Ammon's horn (tissue), 1 donor: ENCODE data around the gene SMURF1.

Experiments used
- DNase-seq: peaks from one replicate; pipeline ENCODE4 v3.0.0-alpha.2; 2016; ENCODE audit warnings: low spot score

The SMURF1 gene

DNA sequence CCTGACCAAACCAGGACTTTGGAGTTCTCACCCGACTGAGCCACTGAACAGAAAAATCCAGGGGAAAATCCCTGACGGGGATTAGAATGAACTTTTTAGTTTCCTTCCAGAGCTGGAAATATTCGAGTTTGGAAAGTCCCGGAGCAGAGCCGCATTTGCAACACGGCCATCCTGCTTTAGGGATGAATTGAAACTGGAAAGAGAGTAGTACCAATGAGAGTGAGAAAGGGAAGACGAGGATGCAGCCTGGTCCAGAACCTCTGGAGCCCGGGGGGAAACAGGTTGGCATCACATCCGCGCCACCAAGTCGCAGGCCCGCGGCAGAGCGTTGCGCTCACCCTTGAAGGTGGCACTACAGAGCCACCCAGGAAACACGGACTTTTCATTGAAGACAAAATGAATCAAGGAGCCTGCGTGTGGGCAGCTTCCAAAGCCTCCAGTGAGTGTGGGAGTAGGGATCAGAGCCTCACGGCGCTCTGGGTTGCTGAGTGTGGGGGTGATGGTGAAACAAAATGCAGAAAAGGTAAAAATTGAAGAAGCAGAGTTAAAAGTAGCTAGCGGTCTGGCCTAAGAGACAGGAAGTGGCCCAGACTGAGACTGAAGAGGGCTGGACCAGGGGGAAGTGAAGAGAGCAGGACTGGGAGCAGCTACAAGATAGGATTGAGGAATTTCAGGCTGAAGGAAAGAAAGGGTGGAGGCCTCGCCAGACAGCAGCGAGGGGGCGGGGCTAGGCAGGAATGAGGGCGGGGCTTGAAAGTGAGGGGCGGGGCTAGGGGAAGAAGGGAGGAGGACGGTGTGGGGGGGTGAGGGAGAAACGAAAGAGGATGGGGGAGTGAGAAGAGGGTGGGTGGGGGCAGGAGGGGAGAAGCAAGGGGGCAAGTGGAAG lies 1.8 kb downstream of the SMURF1 start:
- DNase-seq, result peak; percentile 58

DNA sequence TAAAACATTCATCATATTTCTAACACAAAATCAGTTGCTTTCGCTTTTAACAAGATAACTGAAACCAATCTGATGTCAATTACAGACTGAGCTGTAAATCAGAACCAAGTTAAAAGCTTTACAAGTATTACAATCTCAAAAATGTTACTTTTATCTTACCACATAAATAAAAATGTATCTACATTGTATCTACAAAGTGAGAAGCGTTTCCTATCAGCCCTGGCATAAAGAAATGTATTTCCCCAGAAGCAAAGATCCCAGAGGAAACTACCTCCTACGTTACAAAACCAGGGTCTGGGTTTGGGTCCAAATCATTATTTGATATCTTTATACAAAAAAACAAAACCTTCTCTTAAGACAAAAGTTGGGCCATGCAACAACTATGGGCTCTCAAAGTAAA lies 2.6 kb downstream of the SMURF1 start:
- DNase-seq, result no peak

DNA sequence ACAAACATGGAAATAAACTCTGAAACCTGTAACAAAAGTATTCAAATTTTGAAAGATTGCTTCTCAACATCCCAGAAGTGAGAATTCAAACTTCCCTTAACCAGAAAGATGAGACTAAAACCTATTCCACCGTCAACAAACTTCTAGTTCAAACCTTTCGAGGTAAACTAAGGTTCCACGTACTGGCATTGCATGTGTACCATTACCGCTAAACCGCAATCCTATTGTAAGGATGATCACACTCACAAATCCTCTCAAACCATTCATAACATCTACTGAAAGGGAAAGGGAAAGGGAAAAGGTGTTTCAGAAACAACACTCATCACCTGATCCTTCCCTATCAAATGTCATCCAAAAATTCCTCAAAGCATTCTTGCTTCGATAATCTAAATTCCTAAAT lies 3.1 kb downstream of the SMURF1 start:
- no peak for DNase-seq

DNA sequence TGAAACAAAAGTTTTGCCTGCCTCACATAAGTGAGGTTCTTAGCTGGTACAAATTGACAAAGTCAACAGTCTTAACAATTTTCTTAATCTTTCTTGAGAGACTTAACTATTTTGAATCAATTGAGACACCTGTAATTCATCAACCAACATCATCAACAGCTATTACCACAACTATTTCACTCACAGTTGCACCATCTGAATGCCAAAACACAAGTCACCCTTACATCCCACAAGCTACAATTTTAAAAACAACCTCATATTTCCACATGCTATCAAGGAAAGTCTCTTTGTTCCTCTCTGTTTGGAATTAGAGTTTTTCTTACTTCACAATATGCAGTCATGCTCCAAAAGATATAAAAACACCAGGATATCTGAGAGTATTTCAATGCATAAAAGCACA lies 4.9 kb downstream of the SMURF1 start:
- no peak for DNase-seq

DNA sequence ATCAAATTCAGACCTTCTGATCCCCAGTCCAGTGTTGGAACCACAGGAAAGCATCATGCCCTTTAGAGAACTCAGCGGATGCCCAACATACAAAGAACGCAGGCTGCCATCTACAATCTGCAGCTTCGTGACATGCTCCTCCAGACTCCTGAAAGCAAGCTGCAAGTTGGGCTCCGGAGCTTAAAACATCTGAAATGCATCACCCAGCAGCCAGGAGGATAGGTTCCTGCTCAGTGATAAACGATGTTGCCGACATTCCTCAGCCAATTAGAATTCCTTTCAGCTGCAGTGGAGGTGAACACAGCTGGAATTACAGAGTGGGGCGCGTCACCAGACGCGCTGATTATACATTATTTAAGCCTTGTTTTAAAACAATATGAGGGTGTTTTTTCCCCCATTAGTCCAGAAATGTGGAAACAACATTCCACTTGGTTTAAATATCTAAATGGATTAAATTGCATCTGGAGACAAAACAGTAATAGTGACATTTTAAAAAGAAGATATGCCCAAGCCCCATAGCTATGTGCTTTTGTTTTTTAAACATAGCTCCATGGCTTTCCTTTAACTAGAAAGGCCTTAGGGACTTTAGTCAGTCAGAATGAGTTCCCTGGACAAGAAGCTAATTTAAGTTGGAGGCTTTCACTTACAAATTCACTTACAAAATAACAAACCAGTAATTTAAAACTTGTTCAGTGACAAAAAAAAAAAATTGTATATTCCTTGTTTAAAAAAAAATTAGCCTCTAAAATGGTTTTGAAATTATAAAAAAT lies 6.3 kb downstream of the SMURF1 start:
- peak; percentile 40 for DNase-seq

DNA sequence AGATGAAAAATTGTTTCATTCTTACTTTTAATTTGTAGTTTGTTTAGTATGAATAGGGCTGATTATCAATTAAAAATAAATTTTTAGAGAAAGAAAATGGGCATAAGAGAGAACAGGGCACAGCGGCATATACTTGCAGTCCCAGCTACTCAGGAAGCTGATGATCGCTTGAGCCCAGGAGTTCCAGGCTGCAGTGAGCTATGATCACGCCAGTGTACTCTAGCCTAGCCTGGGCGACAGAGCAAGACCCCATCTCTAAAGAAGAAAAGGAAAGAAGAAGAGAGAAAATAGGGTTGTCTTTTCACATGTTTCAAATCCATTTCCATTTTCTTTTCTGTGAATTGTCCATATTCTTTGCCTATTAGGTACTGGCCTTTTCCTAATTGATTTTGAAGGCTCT lies 8.0 kb downstream of the SMURF1 start:
- no peak for DNase-seq

DNA sequence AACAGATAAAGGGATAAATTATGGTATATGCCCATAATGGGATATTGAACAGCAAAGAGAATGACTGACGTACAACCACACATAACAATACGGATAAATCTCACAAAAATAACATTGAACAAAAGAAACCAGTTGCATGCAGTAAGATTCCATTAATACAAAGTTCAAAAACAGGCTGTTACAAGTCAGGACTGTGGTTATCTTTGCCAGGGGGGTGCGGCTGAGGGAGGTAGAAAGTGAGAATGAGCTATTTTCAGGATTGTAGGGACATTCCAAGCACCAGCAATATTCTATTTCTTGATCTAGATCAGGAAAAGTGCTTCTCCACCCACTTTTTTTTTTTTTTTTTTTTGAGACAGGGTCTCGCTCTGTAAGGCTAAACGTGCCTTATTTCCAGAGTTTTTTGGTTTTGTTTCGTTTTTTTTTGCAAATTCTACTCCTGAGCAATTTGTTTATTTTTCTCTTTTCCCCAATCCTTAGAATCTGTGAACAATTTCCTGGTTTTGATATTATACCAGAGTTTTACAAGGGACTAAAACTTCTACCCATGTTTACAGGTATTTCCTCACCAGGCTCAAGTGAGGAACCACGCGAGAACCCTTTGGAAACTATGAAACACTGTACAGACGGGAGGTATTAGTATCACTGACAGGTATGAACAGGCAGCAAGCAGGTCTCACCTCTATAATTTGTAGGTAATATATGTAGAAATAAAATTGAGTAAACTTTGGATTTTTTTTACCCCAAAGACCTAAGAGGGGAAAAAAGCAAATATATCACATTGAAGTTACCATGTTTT lies 9.9 kb downstream of the SMURF1 start:
- no peak for DNase-seq

DNA sequence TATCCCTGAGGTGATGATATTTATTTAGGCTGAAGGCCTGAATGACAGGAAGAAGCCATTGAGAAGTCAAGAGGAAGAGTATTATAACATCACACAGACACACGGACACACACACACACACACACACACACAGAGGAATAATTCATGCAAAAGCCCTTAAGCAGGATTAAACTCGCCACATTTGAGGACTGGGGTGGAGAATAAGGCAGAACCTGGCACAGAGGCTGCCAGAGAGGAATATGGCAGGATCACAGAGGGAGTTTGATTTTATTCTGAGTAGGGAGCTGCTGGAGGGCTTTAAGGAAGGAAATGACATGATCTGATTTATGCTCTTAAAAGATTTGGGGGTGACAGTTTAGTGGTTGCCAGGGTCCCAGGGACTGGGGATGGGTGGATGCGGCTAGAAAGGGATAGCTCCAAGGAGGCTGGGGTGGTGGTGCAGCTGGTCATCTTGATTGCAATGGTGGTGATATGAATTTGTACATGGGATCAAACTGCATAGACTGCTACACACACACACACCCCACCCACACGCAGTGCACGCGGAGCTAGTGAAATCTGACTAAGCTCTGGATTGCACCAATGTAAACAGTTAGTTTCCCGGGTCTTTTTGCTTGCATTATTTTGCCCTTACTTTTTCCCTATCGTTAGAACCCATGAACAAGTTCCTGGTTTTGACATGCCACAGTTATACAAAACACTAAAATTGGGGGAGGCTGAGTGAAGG lies 11.2 kb downstream of the SMURF1 start:
- DNase-seq, result no peak

DNA sequence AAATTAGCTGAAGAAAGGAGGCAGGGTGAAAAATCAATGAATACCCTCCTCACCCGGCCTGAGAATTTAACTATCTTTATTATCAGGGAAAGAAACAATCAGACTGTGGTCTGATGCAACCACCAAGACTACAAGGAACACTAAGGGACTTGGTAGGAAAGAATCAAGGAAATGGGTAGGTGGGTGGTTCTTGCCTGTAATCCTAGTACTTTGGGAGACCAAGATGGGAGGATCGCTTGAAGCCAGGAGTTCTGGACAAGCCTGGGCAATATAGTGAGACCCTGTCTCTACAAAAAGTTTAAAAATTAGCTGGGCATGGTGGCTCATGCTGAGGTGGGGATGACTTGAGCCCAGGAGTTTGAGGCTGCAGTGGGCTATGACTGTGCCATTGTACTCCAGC lies 12.6 kb downstream of the SMURF1 start:
- no peak for DNase-seq

DNA sequence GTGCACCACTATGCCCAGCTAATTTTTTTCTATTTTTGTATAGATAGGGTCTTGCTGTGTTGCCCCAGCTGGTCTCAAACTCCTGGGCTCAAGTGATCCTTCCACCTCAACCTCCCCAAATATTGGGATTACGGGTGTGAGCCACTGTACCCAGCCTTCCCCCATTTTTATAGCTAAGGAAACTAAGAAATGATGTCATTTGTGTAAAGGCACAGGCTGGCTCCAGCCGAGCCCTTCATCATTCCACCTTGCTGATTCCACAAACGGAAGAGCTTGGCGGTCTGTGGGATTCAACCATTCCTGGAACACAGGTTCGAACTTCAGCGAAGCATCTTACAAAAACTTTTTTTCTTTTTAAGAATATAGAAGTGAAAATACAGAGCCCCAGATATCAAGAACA lies 14.4 kb downstream of the SMURF1 start:
- DNase-seq, result no peak

DNA sequence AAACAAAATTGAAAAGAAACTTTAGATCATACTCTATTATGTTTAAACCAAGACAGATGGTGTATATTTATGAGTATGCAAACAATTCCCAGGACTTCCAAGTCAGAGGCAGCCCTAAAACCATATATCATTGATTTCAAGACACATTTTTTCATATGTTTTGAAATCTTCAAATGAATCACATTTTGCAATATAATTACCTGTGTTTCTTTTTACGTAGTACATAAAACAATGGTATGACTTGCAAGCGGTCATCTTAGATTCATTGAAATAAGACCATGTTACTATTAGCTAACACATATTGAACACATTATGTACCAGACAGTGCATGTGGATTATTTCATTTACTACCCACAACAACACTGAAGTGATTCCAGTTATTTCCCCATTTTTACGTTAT lies 14.9 kb downstream of the SMURF1 start:
- DNase-seq, result no peak

DNA sequence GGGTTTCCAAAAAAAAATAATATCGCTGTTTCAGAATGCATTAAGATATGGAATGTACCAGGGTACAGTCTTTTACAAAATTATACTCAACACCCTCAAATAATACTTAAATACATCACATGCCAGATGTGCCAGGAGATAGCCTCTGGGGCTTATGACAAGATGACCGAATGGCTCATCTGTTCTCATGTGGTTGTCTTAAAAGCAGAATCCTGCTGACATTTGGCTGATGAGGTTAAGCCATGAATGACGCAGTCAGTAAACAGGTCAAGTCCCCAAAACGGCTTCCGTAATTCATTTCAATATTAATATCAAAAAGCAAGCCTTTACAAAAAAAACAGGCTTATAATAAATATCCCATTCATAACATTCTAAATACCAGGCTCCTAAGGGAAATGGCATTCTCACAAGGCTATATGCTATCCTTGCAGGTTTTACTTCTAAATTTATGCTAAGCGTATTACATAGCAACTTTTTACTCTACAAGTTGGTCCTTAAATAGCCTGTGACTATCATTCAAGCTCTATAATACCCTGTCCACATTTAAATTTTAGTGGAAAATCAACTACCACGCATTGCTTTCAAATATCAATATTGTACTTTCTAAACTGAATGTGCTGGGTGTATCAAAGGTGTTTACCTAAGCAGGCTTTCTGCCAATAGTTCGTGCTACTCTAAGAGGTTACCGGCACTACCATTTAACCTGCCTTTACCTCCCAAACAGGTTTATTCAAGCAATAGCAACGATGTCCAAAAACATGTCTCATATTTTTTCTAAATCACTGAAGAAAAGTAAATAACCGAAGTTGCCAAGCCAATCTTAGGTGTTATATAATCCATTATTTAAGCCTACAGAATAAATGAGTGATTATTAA lies 15.6 kb downstream of the SMURF1 start:
- no peak for DNase-seq

DNA sequence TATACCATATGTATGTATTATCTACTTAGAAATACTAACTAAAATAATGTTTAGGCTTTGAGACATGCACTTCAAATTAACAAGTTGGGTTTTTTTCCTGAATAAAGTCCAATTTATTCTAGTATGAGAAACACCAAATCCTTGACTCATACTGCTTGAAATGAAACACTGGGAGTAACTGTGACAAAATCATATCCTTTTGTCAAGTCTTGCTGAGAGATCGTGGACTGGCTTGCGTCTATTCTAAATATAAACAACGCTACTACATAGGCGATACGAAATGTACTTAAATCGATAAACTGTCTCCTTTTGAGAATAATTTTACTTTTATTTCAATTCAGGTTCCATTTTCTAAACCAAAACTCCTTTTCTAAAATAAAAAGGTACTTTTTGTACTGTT lies 16.3 kb downstream of the SMURF1 start:
- DNase-seq, result no peak

DNA sequence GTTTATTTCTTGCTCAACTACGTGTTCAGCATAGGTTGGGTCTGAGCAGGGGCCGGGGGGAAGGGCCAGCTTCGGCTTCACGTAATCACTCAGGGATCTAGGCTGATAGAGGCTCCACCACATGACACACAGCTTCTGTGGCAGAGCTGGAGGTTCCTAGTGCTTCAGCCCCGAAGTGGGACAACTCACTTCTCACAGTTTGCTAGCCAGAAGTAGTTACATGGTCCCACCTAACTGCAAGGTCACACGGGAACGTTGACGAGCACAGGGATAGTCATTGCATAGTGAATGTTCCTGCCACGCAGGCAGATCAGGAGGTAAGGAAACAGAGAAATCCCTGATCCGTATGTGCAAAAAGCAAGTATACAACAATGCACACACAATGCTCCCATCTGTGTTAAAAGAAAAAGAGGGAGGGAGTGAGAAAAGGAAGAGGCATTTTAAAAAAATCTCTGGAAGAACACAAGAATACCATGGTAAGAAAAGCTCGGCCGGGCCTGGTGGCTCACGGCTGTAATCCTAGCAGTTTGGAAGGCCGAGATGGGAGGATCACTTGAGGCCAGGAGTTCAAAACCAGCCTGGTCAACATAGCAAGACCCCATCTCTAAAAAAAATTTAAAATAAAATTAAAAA lies 16.9 kb downstream of the SMURF1 start:
- DNase-seq, result no peak

DNA sequence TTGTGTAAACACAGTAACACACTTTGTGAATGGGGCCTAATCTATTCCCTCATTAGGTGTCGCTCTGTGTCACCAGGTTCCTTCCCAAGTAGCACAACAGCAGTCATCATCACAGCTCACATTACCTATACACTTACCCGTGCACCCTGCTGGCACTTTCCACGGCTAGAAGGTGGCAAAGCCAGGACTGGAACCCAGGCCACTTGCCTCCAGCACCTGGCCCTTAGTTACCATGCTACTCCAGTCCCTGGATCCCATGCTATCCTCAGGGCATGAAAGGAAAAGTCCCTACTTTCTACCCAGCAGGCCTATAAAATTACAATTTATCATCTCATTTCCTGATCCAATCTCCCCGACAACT lies 18.4 kb downstream of the SMURF1 start:
- no peak for DNase-seq

DNA sequence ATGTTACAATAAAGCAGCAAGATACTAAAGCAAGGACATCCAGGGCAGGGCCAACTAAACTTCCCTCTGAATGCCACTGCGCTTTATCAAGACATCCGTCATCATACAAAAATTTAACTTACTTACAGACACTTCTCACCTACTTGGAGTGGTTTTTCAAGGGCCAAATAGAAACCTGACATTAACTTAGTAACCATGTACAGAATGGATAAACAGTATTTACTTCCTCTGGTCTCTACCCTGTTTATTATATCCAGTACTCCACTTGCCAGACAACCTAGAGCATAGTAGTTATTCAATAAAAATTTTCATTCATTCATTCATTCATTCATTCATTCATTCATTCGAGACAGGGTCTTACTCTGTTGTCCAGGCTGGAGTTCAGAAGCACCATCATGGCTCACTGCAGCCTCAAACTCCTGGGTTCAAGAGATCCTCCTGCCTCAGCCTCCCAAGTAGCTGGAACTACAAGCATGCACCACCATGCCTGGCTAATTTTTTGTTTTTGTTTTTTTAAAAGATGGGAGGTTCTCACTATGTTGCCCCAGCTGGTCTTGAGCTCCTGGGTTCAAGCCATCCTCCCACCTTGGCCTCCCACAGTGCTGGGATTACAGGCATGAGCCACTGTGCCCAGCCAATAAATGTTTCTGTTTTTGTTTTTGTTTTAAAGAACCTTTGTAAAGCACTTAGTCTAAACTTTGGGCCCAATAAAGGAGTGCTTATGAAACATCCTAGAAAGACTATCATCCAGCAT lies 19.0 kb downstream of the SMURF1 start:
- no peak for DNase-seq

DNA sequence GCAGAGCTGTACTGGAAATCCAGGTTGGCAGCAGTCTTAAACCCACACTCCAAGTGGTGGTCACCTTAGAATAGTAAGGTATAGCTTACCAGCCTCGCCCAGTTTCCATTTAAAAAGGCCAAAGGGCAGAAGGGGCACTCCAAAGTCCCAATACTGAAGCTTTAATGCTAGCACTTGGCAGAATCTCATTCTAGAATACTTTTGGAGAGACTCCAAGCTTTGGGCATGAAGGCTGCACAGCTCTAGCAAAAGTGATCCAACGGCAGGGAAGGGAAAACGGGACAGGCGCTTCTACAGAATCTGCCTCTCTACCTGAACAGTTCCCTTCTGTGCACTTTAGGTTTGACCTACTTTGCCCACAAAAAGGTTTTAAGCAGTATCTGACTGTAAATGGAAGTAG lies 19.7 kb downstream of the SMURF1 start:
- no peak for DNase-seq

DNA sequence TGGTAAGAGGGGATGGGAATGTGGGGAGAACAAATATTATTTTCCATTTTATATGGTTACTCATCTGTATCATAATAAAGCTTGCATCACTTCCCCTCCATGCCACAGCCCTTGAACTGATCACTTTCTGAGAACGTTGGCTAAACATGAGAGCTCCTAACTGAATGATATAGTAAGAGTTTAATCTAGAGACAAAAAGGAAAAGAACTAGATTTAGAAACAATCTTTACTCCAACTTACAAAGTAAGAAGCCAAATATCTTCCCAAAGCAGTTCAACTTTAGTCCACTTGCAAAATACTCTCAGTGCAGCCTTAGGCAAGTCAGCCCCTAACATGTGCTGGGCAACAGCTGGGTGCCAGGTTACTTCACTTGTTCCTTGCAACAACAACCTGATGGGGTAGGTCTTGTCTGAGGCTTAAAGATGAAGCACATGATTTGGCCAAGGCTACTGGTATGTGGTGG lies 20.3 kb downstream of the SMURF1 start:
- no peak for DNase-seq

DNA sequence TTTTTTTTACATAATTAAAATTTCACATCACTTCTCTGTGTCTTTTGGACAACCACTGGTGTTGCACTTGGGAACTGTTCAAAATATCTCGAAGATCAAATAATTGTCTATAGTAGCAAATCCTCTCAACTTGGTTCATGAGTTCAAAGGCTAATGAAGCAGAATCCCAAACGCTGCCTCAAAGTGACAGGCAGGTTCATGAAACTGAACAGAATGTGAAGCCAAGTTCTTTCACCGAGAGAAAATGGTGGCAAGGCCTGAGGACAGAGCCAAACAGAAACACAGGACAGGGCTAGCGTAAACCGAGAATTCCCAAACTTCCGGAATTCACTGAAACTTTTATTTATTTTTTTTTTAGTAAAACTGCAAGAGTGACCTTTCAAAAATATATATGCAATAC lies 21.1 kb downstream of the SMURF1 start:
- no peak for DNase-seq
